ENCODE results near the gene NRXN3. TPM values are rescaled to one million over a fixed set of nuclear protein-coding genes. Genes with fewer than 3 reads are reported as not detected.

The NRXN3 gene
- total RNA-seq, result 1 to 10 TPM; 1.3 to 2.3 TPM

GRCh38 chr14:78170203-78170602, at the start of gene NRXN3:
TSS of gene NRXN3 (plus strand) at chr14:78170373. CDS start at chr14:78243094, 72,721 bp downstream.
- Histone ChIP-seq H3K4me1 (peaks cover 3% of the 10 kb centered on the region), H3K27me3 (no peaks in the 10 kb centered on the region), H3K27ac (no peak within 1 kb of the TSS), H3K9me3 (no peaks in the 10 kb centered on the region), H3K36me3 (replicated peaks in 1 of 2; ENCODE audit: insufficient read depth in 1 of 2, low read depth in 2 of 2) (no peaks in the 10 kb centered on the region), H3K4me3 (no peak within 1 kb of the TSS)
- ATAC-seq (no peak), DNase-seq (no peak)
- TF ChIP-seq POLR2A (IDR thresholded peaks at IDR 0.05) (no peak), CTCF (IDR thresholded peaks at IDR 0.05) (no peak)
- intact Hi-C loops (cut with DNase I), result no loop called here
- 0 to 2% methylated on average over 5 to 7 of the region's 7 CpGs for WGBS, 2 donors

GRCh38 chr14:78122436-78122835, 47.7 kb upstream of the NRXN3 start:
- WGBS, 2 donors, result 63 to 76% methylated on average over 5 of the region's 5 CpGs

GRCh38 chr14:78123650-78124253, 46.4 kb upstream of the NRXN3 start:
- no peaks in the 10 kb centered on the region for H3K36me3 ChIP-seq (replicated peaks in 1 of 2; ENCODE audit: insufficient read depth in 1 of 2, low read depth in 2 of 2)
- no peaks in the 10 kb centered on the region for H3K27me3 ChIP-seq
- no peaks in the 10 kb centered on the region for H3K4me1 ChIP-seq
- H3K9me3 ChIP-seq, result no peaks in the 10 kb centered on the region
- H3K4me3 ChIP-seq, result no peak overlapping the region
- DNase-seq, result no peak
- no peak for ATAC-seq
- TF ChIP-seq POLR2A (IDR thresholded peaks at IDR 0.05) (no peak), CTCF (IDR thresholded peaks at IDR 0.05) (no peak)
- intact Hi-C loops (cut with DNase I), result no loop called here
- WGBS, 2 donors, result 67 to 68% methylated on average over 2 of the region's 2 CpGs
- no peak overlapping the region for H3K27ac ChIP-seq

More at GRCh38 chr14:78122436-78122835, 47.7 kb upstream of the NRXN3 start:
- intact Hi-C loops (cut with DNase I), result no loop called here
- no peaks in the 10 kb centered on the region for H3K4me1 ChIP-seq
- ATAC-seq, result no peak
- TF ChIP-seq POLR2A (IDR thresholded peaks at IDR 0.05) (no peak), CTCF (IDR thresholded peaks at IDR 0.05) (no peak)
- no peaks in the 10 kb centered on the region for H3K27me3 ChIP-seq
- H3K27ac ChIP-seq, result no peak overlapping the region
- H3K36me3 ChIP-seq (replicated peaks in 1 of 2; ENCODE audit: insufficient read depth in 1 of 2, low read depth in 2 of 2), result no peaks in the 10 kb centered on the region
- no peak overlapping the region for H3K4me3 ChIP-seq
- no peaks in the 10 kb centered on the region for H3K9me3 ChIP-seq
- DNase-seq, result no peak

GRCh38 chr14:78127961-78128360, 42.2 kb upstream of the NRXN3 start:
- intact Hi-C loops (cut with DNase I), result no loop called here
- 83 to 89% methylated on average over 9 of the region's 9 CpGs for WGBS, 2 donors
- DNase-seq (no peak), ATAC-seq (no peak)
- Histone ChIP-seq H3K4me3 (no peak overlapping the region), H3K4me1 (no peaks in the 10 kb centered on the region), H3K27me3 (no peaks in the 10 kb centered on the region), H3K9me3 (no peaks in the 10 kb centered on the region), H3K36me3 (replicated peaks in 1 of 2; ENCODE audit: insufficient read depth in 1 of 2, low read depth in 2 of 2) (no peaks in the 10 kb centered on the region), H3K27ac (no peak overlapping the region)
- TF ChIP-seq CTCF (IDR thresholded peaks at IDR 0.05) (no peak), POLR2A (IDR thresholded peaks at IDR 0.05) (no peak)

- intact Hi-C loops (cut with DNase I), result no loop called here
- Histone ChIP-seq H3K27ac (no peak overlapping the region), H3K9me3 (no peaks in the 10 kb centered on the region), H3K4me3 (no peak overlapping the region), H3K36me3 (replicated peaks in 1 of 2; ENCODE audit: insufficient read depth in 1 of 2, low read depth in 2 of 2) (no peaks in the 10 kb centered on the region), H3K27me3 (no peaks in the 10 kb centered on the region), H3K4me1 (no peaks in the 10 kb centered on the region)
- 78 to 91% methylated on average over 4 of the region's 4 CpGs for WGBS, 2 donors
- DNase-seq, result no peak
- TF ChIP-seq CTCF (IDR thresholded peaks at IDR 0.05) (no peak), POLR2A (IDR thresholded peaks at IDR 0.05) (no peak)
- ATAC-seq, result no peak
Measured at GRCh38 chr14:78129375-78129774, 40.8 kb upstream of the NRXN3 start.

All from body of pancreas (tissue), 4 donors.